Cardiac muscle cell (in vitro differentiated cells and primary cell): ENCODE results near the gene HMCES. TPM values are rescaled to one million over a fixed set of nuclear protein-coding genes. Genes with fewer than 3 reads are reported as not detected.

ENCODE experiments used
- polyA plus RNA-seq: library from polyadenylated mRNA; unstranded; fragments of >200 nt; fragmentation: Nextera tagmentation; extraction: Ambion mirVana; gene quantifications from 2 replicates; pipeline ENCODE4 v1.2.1, GENCODE V29; 2016
- total RNA-seq: library from RNA; depleted of rRNA; stranded (reverse); fragments of >200 nt; gene quantifications from 2 replicates; pipeline ENCODE4 v1.2.3, GENCODE V29; 2016

HMCES gene
- total and polyA plus RNA-seq, 2 experiments from 2014 or later = 50.9 to 53.0 TPM

Other genes with a start within 250 kb of the HMCES start
- not detected in 2 replicates for gene GP9, start 218.1 kb upstream of the HMCES start, total RNA-seq
- gene GP9, start 218.1 kb upstream of the HMCES start, polyA plus RNA-seq = not detected in 2 replicates
- gene RAB43, start 157.1 kb upstream of the HMCES start, total RNA-seq = 8.5 and 14.3 TPM in 2 replicates
- 11.1 and 11.4 TPM in 2 replicates for gene RAB43, start 157.1 kb upstream of the HMCES start, polyA plus RNA-seq
- 17.5 and 20.1 TPM in 2 replicates for gene ISY1, start 117.8 kb upstream of the HMCES start, total RNA-seq
- 44.7 and 51.9 TPM in 2 replicates for gene ISY1, start 117.8 kb upstream of the HMCES start, polyA plus RNA-seq
- 285 and 377 TPM in 2 replicates for gene CNBP, start 95.0 kb upstream of the HMCES start, total RNA-seq
- 448 and 619 TPM in 2 replicates for gene CNBP, start 95.0 kb upstream of the HMCES start, polyA plus RNA-seq
- 114 and 137 TPM in 2 replicates for gene COPG1, start 29.3 kb upstream of the HMCES start, total RNA-seq
- 128 and 154 TPM in 2 replicates for gene COPG1, start 29.3 kb upstream of the HMCES start, polyA plus RNA-seq
- gene EFCAB12, start 149.8 kb downstream of the HMCES start, total RNA-seq = 0.48 and 0.85 TPM in 2 replicates
- gene EFCAB12, start 149.8 kb downstream of the HMCES start, polyA plus RNA-seq = 0.49 and 1.7 TPM in 2 replicates
- 16.2 and 30.0 TPM in 2 replicates for gene MBD4, start 161.1 kb downstream of the HMCES start, total RNA-seq
- 39.8 and 60.8 TPM in 2 replicates for gene MBD4, start 161.1 kb downstream of the HMCES start, polyA plus RNA-seq
- gene IFT122, start 161.4 kb downstream of the HMCES start, total RNA-seq = 28.3 and 31.5 TPM in 2 replicates
- gene IFT122, start 161.4 kb downstream of the HMCES start, polyA plus RNA-seq = 21.9 and 40.0 TPM in 2 replicates
- gene RHO, start 249.8 kb downstream of the HMCES start, total RNA-seq = not detected in 2 replicates
- gene RHO, start 249.8 kb downstream of the HMCES start, polyA plus RNA-seq = not detected in 2 replicates